GM12865 (cell line): ENCODE data around the gene FEV.

Source experiments
- DNase-seq: peaks from one replicate; pipeline ENCODE4 v3.0.0; 2010; ENCODE audit warnings: low read depth
- H3K4me3 ChIP-seq: 2 replicates; pipeline ENCODE4 v1.5.1; 2011; ENCODE audit warnings: mild to moderate bottlenecking, low read depth, low read length, control low read depth
- CTCF ChIP-seq: IDR thresholded peaks from 2 replicates; pipeline ENCODE4 v1.5.1; 2011; ENCODE audit warnings: low read length, control low read depth, low read depth, inconsistent platforms; ENCODE audit not compliant: insufficient read depth; ENCODE audit errors: missing control alignments

Gene FEV

GRCh38 chr2:218992703-218993344 lies 7.8 kb upstream of the FEV start:
- DNase-seq = no peak
- TF ChIP-seq CTCF = no peak
- H3K4me3 ChIP-seq = no peak overlapping the region

GRCh38 chr2:218992196-218992595 lies 7.2 kb upstream of the FEV start:
- H3K4me3 ChIP-seq = no peak overlapping the region
- no peak for DNase-seq
- TF ChIP-seq CTCF = no peak

- no peak overlapping the region for H3K4me3 ChIP-seq
- no peak for DNase-seq
- TF ChIP-seq CTCF = no peak
Measured at GRCh38 chr2:218991674-218992168, 6.7 kb upstream of the FEV start.

GRCh38 chr2:218990612-218991011 lies 5.6 kb upstream of the FEV start:
- TF ChIP-seq CTCF = no peak
- DNase-seq = no peak

GRCh38 chr2:218990052-218990451 lies 5.1 kb upstream of the FEV start:
- DNase-seq = no peak
- no peak overlapping the region for H3K4me3 ChIP-seq
- TF ChIP-seq CTCF = no peak

More at GRCh38 chr2:218990612-218991011, 5.6 kb upstream of the FEV start:
- H3K4me3 ChIP-seq = no peak overlapping the region

GRCh38 chr2:218988650-218989049 lies 3.7 kb upstream of the FEV start:
- no peak for TF ChIP-seq CTCF
- DNase-seq = no peak
- no peak overlapping the region for H3K4me3 ChIP-seq

- no peak overlapping the region for H3K4me3 ChIP-seq
- DNase-seq = no peak
- no peak for TF ChIP-seq CTCF
Measured at GRCh38 chr2:218988164-218988563, 3.2 kb upstream of the FEV start.
